Measurements from ENCODE around the gene ANLN.
"Not testable (repeated sequence)": the region's sequence is repeated elsewhere in the genome, so short reads cannot be mapped to it uniquely, and the experiment has no call there.

The ANLN gene

DNA sequence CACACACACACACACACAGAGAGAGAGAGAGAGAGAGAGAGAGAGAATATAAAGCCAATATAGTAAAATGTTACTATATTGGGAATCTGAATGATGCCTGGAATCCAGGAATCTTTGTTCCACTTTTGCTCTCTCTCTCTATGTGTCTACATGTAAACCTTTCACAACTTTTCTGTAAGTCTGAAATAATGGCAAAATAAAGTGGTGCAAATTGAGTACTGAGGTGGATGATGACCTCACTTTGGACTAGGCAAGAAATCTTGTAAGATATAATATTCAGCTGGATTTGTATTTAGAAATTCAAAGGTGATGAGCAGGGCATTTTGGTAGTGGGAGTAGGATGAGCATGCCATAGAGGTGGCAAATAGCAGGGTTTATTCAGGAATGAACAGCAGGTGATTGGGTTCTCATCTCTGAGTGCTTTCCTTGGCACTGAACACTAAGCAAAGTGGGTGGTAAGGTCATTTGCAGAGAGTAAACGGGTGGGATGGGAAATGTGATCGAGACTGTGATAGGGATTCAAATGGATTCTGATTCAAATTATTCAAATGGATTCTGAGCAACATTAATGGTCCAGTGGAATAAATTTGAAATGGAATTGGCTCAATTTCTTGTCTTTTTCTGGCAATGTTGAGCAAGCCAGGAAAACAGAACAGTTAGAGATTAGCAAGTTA is 9.7 kb upstream of the ANLN start:
- no peaks in the 10 kb centered on the region for H3K27me3 ChIP-seq (ENCODE audit: control insufficient read depth, insufficient read depth, low read length)
- H3K4me1 ChIP-seq (ENCODE audit: control insufficient read depth, low read depth, low read length): no peaks in the 10 kb centered on the region
- no peak overlapping the region for H3K9ac ChIP-seq (ENCODE audit: low read length)
- no peak overlapping the region for H3K4me3 ChIP-seq (ENCODE audit: low read length)
- H3K9me3 ChIP-seq (ENCODE audit: control insufficient read depth, low read depth, low read length): no peaks in the 10 kb centered on the region
- no peak overlapping the region for H3K27ac ChIP-seq (ENCODE audit: low read length)
- H3K36me3 ChIP-seq (ENCODE audit: control insufficient read depth, low read depth, low read length): no peaks in the 10 kb centered on the region

DNA sequence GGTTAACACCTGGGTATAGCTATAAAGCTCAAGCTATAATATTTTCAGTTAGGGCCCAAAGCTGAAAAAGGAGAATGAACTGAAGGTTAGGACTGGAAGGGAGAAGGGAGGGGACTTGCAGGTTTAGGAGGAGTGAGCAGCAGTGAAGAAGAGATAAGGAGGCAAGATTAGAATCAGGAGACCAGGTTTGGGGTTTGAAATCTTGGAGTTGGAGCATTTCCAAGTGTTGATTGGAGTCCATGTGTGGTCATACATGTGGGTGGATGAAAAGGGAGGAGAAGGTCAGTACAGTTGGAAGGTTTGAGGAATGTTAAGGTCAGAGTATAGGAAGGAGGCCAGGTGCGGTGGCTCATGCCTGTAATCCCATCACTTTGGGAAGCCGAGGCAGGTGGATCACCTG is 8.6 kb upstream of the ANLN start:
- Histone ChIP-seq H3K9me3 (ENCODE audit: control insufficient read depth, low read depth, low read length) (no peaks in the 10 kb centered on the region), H3K4me3 (ENCODE audit: low read length) (no peak overlapping the region), H3K36me3 (ENCODE audit: control insufficient read depth, low read depth, low read length) (no peaks in the 10 kb centered on the region), H3K9ac (ENCODE audit: low read length) (no peak overlapping the region), H3K27me3 (ENCODE audit: control insufficient read depth, insufficient read depth, low read length) (no peaks in the 10 kb centered on the region), H3K4me1 (ENCODE audit: control insufficient read depth, low read depth, low read length) (no peaks in the 10 kb centered on the region), H3K27ac (ENCODE audit: low read length) (no peak overlapping the region)

DNA sequence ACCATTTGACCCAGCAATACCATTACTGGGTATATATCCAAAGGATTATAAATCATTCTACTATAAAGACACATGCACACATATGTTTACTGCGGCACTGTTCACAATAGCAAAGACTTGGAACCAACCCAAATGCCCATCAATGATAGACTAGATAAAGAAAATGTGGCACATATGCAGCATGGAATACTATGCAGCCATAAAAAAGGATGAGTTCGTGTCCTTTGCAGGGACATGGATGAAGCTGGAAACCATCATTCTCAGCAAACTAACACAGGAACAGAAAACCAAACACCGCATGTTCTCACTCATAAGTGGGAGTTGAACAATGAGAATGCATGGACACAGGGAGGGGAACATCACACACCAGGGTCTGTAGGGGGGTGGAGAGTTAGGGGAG is 6.4 kb upstream of the ANLN start:
- H3K27ac ChIP-seq (ENCODE audit: low read length); H3K36me3 ChIP-seq (ENCODE audit: control insufficient read depth, low read depth, low read length); H3K4me3 ChIP-seq (ENCODE audit: low read length); H3K4me1 ChIP-seq (ENCODE audit: control insufficient read depth, low read depth, low read length); H3K9me3 ChIP-seq (ENCODE audit: control insufficient read depth, low read depth, low read length); H3K9ac ChIP-seq (ENCODE audit: low read length); H3K27me3 ChIP-seq (ENCODE audit: control insufficient read depth, insufficient read depth, low read length): not testable (repeated sequence)

DNA sequence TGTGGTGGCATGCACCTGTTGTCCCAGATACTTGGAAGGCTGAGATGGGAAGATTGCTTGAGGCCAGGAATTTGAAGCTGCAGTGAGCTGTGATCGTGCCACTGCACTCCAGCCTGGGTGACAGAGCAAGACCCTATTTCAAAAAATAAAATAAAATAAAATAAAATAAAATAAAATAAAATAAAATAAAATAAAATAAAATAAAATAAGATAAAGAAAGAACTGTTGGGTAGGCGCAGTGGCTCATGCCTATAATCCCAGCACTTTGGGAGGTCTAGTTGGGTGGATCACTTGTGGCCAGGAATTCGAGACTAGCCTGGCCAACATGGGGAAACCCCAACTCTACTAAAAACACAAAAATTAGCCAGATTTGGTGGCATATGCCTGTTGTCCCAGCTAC is 4.0 kb upstream of the ANLN start:
- H3K4me3 ChIP-seq (ENCODE audit: low read length); H3K9me3 ChIP-seq (ENCODE audit: control insufficient read depth, low read depth, low read length); H3K4me1 ChIP-seq (ENCODE audit: control insufficient read depth, low read depth, low read length); H3K36me3 ChIP-seq (ENCODE audit: control insufficient read depth, low read depth, low read length); H3K27ac ChIP-seq (ENCODE audit: low read length); H3K27me3 ChIP-seq (ENCODE audit: control insufficient read depth, insufficient read depth, low read length); H3K9ac ChIP-seq (ENCODE audit: low read length): not testable (repeated sequence)

DNA sequence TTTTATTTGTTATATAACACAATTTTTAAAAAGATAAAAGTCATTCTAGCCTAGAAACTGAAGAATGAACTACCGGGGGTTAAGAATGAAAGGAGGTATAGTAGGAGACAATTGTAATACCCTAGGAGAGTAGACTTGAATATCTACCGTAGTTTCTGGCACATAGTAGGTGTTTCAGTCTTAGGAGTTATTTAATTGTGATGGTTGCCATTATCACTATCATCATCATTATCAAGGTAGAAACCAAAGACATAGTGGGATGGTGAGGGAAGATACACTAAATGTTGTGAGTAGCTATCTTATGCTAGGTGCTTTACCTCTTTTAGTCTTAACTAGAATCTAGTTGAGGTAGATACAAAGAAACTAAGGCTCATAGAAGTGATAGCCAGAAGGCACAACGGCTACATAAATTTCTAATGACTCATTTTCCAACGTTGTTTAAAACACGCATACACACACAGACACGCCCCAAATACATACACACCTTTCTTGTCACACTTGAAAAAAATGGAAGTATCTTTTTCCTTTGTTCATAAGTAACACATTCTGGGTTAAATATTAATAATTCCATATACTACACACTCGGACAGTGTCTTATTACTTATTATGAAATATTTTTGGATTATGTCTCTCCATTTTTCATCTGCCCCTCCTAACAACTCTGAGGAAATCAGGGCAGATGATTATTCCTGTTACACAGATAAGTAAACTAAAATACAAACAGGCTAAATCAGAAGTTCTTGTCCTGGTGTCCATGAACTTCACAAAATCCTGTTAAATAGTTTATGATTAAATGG is 2.0 kb upstream of the ANLN start:
- no peak overlapping the region for H3K9ac ChIP-seq (ENCODE audit: low read length)
- H3K27ac ChIP-seq (ENCODE audit: low read length): no peak overlapping the region
- no peak overlapping the region for H3K4me3 ChIP-seq (ENCODE audit: low read length)
- no peaks in the 10 kb centered on the region for H3K9me3 ChIP-seq (ENCODE audit: control insufficient read depth, low read depth, low read length)
- H3K27me3 ChIP-seq (ENCODE audit: control insufficient read depth, insufficient read depth, low read length): no peaks in the 10 kb centered on the region
- no peaks in the 10 kb centered on the region for H3K36me3 ChIP-seq (ENCODE audit: control insufficient read depth, low read depth, low read length)
- H3K4me1 ChIP-seq (ENCODE audit: control insufficient read depth, low read depth, low read length): peaks cover 16% of the 10 kb centered on the region

DNA sequence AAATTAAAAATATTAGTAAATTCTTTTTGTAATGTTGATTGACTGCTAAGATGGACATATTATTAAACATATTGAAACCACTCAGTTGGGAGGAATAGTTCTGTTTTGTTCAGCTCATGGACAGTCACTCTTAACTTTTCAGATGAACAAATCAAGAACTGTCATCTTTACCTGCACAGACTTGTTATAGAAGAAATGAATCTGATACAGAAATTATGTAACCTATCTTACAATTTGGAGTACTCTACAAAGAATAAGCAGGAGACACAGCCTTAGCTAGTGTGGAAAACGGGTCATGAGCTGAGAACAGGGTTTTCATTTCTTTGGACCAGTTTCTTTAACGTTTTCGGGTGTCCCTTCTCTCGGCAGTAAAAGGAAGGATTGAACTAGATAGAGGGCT is 1.2 kb upstream of the ANLN start:
- Histone ChIP-seq H3K9me3 (ENCODE audit: control insufficient read depth, low read depth, low read length) (no peaks in the 10 kb centered on the region), H3K36me3 (ENCODE audit: control insufficient read depth, low read depth, low read length) (no peaks in the 10 kb centered on the region), H3K27ac (ENCODE audit: low read length) (no peak overlapping the region), H3K9ac (ENCODE audit: low read length) (no peak overlapping the region), H3K4me3 (ENCODE audit: low read length) (no peak overlapping the region), H3K4me1 (ENCODE audit: control insufficient read depth, low read depth, low read length) (peaks cover 21% of the 10 kb centered on the region), H3K27me3 (ENCODE audit: control insufficient read depth, insufficient read depth, low read length) (no peaks in the 10 kb centered on the region)

DNA sequence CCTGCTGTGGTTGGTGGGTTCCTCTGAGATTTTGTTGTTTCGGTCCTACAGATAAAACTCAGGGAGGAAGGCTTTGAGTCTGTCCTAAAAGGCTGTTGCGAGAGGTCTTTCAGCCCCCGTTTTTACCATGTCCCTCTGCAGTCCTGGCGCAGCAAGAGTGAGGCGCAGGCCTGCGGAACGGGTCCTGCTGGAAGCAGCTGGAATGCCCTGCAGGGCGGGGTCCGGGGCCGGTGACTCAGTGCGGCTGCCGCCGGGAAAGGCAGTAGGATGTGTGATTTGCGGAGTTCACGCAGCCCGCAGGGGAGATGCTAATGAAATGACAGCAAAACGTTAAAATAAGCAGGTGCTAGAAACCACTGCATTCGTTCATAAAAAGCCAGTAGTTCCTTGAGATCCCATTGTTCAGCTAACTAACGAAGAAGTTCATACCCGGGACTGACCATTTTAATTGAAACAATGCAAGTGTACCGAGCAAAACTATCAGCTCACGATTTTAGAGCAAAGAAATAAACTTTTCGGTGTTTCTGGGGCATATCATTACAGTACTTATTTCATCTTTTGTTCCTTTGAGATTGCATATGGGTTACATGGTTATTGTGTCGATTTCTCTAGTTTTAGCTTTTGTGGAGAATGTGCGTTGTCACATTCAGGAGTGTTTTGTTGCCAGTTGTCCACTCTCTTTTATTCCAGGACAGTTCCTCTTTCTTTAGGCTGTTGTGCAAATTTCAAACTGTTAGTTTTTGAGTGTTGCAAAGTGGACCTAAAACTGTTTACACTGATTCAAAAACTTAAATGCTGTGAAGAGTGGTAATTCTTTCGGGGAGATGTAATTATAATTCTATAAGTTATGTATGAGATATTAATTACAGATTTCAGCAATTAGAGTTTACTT is 783 bp downstream of the ANLN start:
- Histone ChIP-seq H3K9me3 (ENCODE audit: control insufficient read depth, low read depth, low read length) (no peaks in the 10 kb centered on the region), H3K36me3 (ENCODE audit: control insufficient read depth, low read depth, low read length) (no peaks in the 10 kb centered on the region), H3K9ac (ENCODE audit: low read length) (peak overlapping the region; percentile 94), H3K4me3 (ENCODE audit: low read length) (peak overlapping the region; percentile 92), H3K27ac (ENCODE audit: low read length) (peak overlapping the region; percentile 91), H3K27me3 (ENCODE audit: control insufficient read depth, insufficient read depth, low read length) (no peaks in the 10 kb centered on the region), H3K4me1 (ENCODE audit: control insufficient read depth, low read depth, low read length) (peaks cover 30% of the 10 kb centered on the region)

DNA sequence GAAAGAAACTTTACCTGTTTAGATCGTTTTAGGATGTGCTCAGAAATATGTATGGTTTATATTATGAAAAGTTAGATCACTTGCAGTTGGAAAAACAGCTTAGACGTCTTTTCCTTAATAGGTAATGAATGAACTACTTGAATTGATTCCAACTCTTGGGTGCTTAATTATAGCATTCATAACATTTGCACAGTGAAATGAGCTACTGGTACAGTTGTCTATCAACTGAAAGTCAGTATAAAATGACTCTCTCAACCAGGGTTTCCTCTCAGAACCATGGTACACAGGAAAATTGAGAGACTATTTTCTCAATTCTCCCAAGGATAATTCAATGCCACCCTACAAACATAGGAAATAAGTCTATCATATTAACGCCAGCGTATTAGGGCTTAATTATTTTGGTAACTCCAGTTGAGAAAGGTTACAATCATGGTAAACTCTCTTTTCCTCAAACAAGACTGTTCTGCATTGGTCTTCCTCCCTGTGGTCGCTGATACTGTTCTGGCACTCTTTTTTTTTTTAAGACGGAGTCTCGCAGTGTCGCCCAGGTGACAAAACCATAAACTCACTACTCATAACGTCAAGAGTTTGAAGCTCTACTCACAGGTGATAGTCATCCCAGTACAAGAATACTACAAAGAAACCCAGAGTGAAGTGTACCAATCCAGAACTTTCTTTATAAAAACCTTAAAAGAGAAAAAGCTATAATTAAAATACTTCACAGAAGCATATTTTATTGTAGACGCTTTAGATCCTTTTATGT is 2.0 kb downstream of the ANLN start:
- peaks cover 30% of the 10 kb centered on the region for H3K4me1 ChIP-seq (ENCODE audit: control insufficient read depth, low read depth, low read length)
- H3K9ac ChIP-seq (ENCODE audit: low read length): peak overlapping the region; percentile 94
- no peak overlapping the region for H3K27ac ChIP-seq (ENCODE audit: low read length)
- no peaks in the 10 kb centered on the region for H3K9me3 ChIP-seq (ENCODE audit: control insufficient read depth, low read depth, low read length)
- peak overlapping the region; percentile 92 for H3K4me3 ChIP-seq (ENCODE audit: low read length)
- no peaks in the 10 kb centered on the region for H3K27me3 ChIP-seq (ENCODE audit: control insufficient read depth, insufficient read depth, low read length)
- peaks cover 2% of the 10 kb centered on the region for H3K36me3 ChIP-seq (ENCODE audit: control insufficient read depth, low read depth, low read length)

DNA sequence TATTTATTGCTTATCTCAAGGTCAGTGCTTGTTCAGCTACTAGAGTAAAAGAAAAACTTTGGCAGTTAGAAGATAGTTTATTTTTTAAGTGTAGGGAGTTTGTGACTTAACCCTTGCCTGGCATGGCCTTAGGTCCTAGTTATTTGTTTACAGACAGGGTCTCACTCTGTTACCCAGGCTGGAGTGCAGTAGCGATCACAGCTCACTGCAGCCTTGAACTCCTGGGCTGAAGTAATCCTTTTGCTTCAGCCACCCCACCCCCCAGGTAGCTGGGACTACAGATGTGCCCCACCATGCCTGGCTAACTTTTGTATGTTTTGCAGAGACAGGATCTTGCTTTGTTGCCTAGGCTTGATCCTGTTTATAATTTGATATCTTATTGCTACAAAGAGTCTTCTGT is 4.2 kb downstream of the ANLN start:
- Histone ChIP-seq H3K9ac (ENCODE audit: low read length) (no peak overlapping the region), H3K4me1 (ENCODE audit: control insufficient read depth, low read depth, low read length) (peaks cover 28% of the 10 kb centered on the region), H3K36me3 (ENCODE audit: control insufficient read depth, low read depth, low read length) (peaks cover 17% of the 10 kb centered on the region), H3K4me3 (ENCODE audit: low read length) (no peak overlapping the region), H3K9me3 (ENCODE audit: control insufficient read depth, low read depth, low read length) (no peaks in the 10 kb centered on the region), H3K27me3 (ENCODE audit: control insufficient read depth, insufficient read depth, low read length) (no peaks in the 10 kb centered on the region), H3K27ac (ENCODE audit: low read length) (no peak overlapping the region)

DNA sequence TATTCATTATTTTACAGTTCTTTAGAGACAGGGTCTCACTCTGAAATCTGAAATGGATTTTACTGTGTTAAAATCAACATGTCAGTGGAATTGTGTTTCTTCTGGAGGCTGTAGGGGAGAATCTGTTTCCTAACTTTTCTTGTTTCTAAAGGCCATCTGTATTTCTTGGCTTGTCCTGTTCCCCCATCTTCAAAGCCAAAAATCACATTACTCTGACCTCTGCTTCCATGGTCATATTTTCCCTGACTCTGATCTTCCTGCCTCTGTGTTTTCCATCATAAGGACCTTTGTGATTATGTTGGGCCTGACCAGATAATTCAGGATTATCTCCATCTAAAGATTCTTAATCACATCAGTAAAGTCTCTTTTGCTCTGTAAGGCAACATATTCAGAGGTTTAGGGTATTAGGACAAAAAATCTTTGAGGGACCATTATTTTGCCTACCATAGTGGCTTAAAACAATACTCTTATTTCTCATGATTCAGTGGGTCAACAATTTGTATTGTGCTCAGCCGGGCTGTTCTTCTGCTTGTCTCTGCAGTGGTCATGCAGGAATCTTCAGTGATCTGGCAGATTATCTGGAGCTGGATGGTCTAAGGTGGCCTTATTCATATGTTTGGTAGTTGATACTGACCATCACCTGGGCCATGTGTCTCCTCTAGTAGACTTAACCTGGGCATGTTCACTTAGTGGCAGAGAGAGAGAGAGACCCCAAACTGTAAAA is 5.7 kb downstream of the ANLN start:
- peaks cover 31% of the 10 kb centered on the region for H3K36me3 ChIP-seq (ENCODE audit: control insufficient read depth, low read depth, low read length)
- H3K9me3 ChIP-seq (ENCODE audit: control insufficient read depth, low read depth, low read length): no peaks in the 10 kb centered on the region
- no peak overlapping the region for H3K4me3 ChIP-seq (ENCODE audit: low read length)
- no peak overlapping the region for H3K9ac ChIP-seq (ENCODE audit: low read length)
- H3K4me1 ChIP-seq (ENCODE audit: control insufficient read depth, low read depth, low read length): peaks cover 28% of the 10 kb centered on the region
- no peak overlapping the region for H3K27ac ChIP-seq (ENCODE audit: low read length)
- no peaks in the 10 kb centered on the region for H3K27me3 ChIP-seq (ENCODE audit: control insufficient read depth, insufficient read depth, low read length)
